ENCODE data around the gene EIF4ENIF1.

- TF ChIP-seq CTCF (IDR thresholded peaks at IDR 0.05 in 4 of 5, conservative IDR thresholded peaks at IDR 0.05 in 1 of 5), result no peak
- TF ChIP-seq POLR2A (IDR thresholded peaks at IDR 0.05), result no peak
These were observed 27.9 kb downstream of the EIF4ENIF1 start for GRCh38 chr22:31461699-31462098.

Measured in gastrocnemius medialis (tissue), 4 donors.